CD14-positive monocyte (primary cell): ENCODE measurements around the gene BRICD5. TPM values are rescaled to one million over a fixed set of nuclear protein-coding genes. Genes with fewer than 3 reads are reported as not detected.

Experiments
- DNase-seq, 3 donors: peaks; one replicate each; pipeline ENCODE4 v3.0.0-alpha.2; 2011 to 2022
- H2AFZ ChIP-seq: 2 replicates; pipeline ENCODE4 v1.6.0; 2012; ENCODE audit warnings: mild to moderate bottlenecking, low read depth, low read length, inconsistent platforms; ENCODE audit not compliant: insufficient read depth, poor library complexity, severe bottlenecking
- H3K27ac ChIP-seq, 2 donors: 1 replicate in 1 of 2; 2 replicates in 1 of 2; pipeline ENCODE4 v1.5.1; 2012 to 2013; ENCODE audit warnings: low read length in 2 of 2, control low read depth in 1 of 2, inconsistent platforms in 1 of 2, low read depth in 1 of 2, mild to moderate bottlenecking in 1 of 2
- H3K27me3 ChIP-seq, 2 donors: one replicate each; pipeline versions ENCODE4 v1.6.0 to v1.6.1; 2011 to 2013; ENCODE audit warnings: low read length in 2 of 2; ENCODE audit not compliant: control insufficient read depth in 2 of 2, insufficient read depth in 2 of 2
- H3K36me3 ChIP-seq, 2 donors: replicated peaks in 1 of 2; 1 replicate in 1 of 2; 2 replicates in 1 of 2; pipeline versions ENCODE4 v1.5.1 to v1.6.1; 2012 to 2013; ENCODE audit warnings: low read length in 2 of 2, control low read depth in 1 of 2, inconsistent platforms in 1 of 2, mild to moderate bottlenecking in 1 of 2; ENCODE audit not compliant: insufficient read depth in 2 of 2, control insufficient read depth in 1 of 2
- H3K4me1 ChIP-seq, 2 donors: 1 replicate in 1 of 2; 2 replicates in 1 of 2; pipeline versions ENCODE4 v1.5.1 to v1.6.1; 2012 to 2013; ENCODE audit warnings: low read length in 2 of 2, control low read depth in 1 of 2, inconsistent platforms in 1 of 2, mild to moderate bottlenecking in 1 of 2, moderate library complexity in 1 of 2; ENCODE audit not compliant: insufficient read depth in 2 of 2, control insufficient read depth in 1 of 2
- H3K4me2 ChIP-seq: replicated peaks from 2 replicates; pipeline ENCODE3; 2012; ENCODE audit warnings: low read length, moderate library complexity, mild to moderate bottlenecking; ENCODE audit not compliant: poor library complexity, severe bottlenecking; ENCODE audit errors: extremely low read depth
- H3K4me3 ChIP-seq, 3 experiments: fragments of 200-600 bp in 1 of 3; sonication (generic) in 1 of 3; replicated peaks in 1 of 3; 1 replicate in 2 of 3; 2 replicates in 1 of 3; pipeline ENCODE4 v1.5.1; 2011 to 2013; ENCODE audit warnings: low read length in 3 of 3, mild to moderate bottlenecking in 3 of 3, control low read depth in 2 of 3, low read depth in 2 of 3, inconsistent platforms in 1 of 3, moderate library complexity in 1 of 3
- H3K79me2 ChIP-seq: 2 replicates; pipeline ENCODE4 v1.6.0; 2012; ENCODE audit warnings: mild to moderate bottlenecking, control low read depth, inconsistent platforms, low read length, moderate library complexity; ENCODE audit not compliant: insufficient read depth
- H3K9ac ChIP-seq: 2 replicates; pipeline ENCODE4 v1.6.0; 2017; ENCODE audit warnings: low read length, mild to moderate bottlenecking; ENCODE audit not compliant: insufficient read depth, poor library complexity, severe bottlenecking
- H3K9me3 ChIP-seq, 2 donors: replicated peaks in 1 of 2; 1 replicate in 1 of 2; 2 replicates in 1 of 2; pipeline versions ENCODE4 v1.5.1 to v1.6.1; 2012 to 2013; ENCODE audit warnings: low read length in 2 of 2, control low read depth in 1 of 2; ENCODE audit not compliant: control insufficient read depth in 1 of 2, insufficient read depth in 1 of 2
- H4K20me1 ChIP-seq: 2 replicates; pipeline ENCODE4 v1.6.0; 2012; ENCODE audit warnings: mild to moderate bottlenecking, low read length, control low read depth, moderate library complexity; ENCODE audit not compliant: insufficient read depth
- H3K27ac Mint-ChIP-seq, 7 donors: one replicate each; pipeline ENCODE4 v1.8.0; 2020; ENCODE audit warnings: mild to moderate bottlenecking in 7 of 7, mixed read lengths in 7 of 7, moderate library complexity in 6 of 7, inconsistent platforms in 2 of 7
- H3K27me3 Mint-ChIP-seq, 3 donors: one replicate each; pipeline ENCODE4 v1.8.0; 2021 to 2022; ENCODE audit warnings: low read depth in 3 of 3, mild to moderate bottlenecking in 3 of 3, mixed read lengths in 3 of 3, moderate library complexity in 3 of 3, inconsistent platforms in 1 of 3
- H3K36me3 Mint-ChIP-seq, 2 donors: one replicate each; pipeline ENCODE4 v1.8.0; 2020; ENCODE audit warnings: mixed read lengths in 2 of 2, inconsistent platforms in 1 of 2, mild to moderate bottlenecking in 1 of 2
- H3K4me1 Mint-ChIP-seq: one replicate; pipeline ENCODE4 v1.8.0; 2020; ENCODE audit warnings: mild to moderate bottlenecking, mixed read lengths
- H3K4me3 Mint-ChIP-seq, 2 donors: one replicate each; pipeline ENCODE4 v1.8.0; 2020; ENCODE audit warnings: mild to moderate bottlenecking in 2 of 2, mixed read lengths in 2 of 2, moderate library complexity in 1 of 2
- H3K9me3 Mint-ChIP-seq, 7 donors: one replicate each; pipeline ENCODE4 v1.8.0; 2020 to 2022; ENCODE audit warnings: mixed read lengths in 7 of 7, mild to moderate bottlenecking in 6 of 7, moderate library complexity in 6 of 7, inconsistent platforms in 2 of 7
- WGBS: methylation state at CpG from one replicate; pipeline ENCODE4 v1.1.5; 2013; ENCODE audit warnings: missing lambda C conversion rate; ENCODE audit not compliant: insufficient coverage; 5-methylcytosine and 5-hydroxymethylcytosine counted together
- intact Hi-C, 2 donors: fragments of 100-400 bp; cut with micrococcal nuclease; formaldehyde crosslinking; loops; one replicate each; pipeline versions ENCODE4 v1.15.0 to v1.15.1; 2023
- polyA plus RNA-seq, 3 donors: library from polyadenylated mRNA; depleted of rRNA in 1 of 3; unstranded in 2 of 3; stranded (reverse) in 1 of 3; fragments of 300-500 nt in 2 of 3; fragments of >200 nt in 1 of 3; fragmentation: Illumina TruSeq in 2 of 3; gene quantifications; 1 replicate in 2 of 3; 2 replicates in 1 of 3; pipeline ENCODE4 v1.2.3, GENCODE V29; 2012 to 2021
- TF ChIP-seq, protein P1 (sequence below): fragments of 200-600 bp; IDR thresholded peaks from one replicate; pipeline ENCODE4 v1.8.0; 2022; ENCODE audit warnings: antibody characterized with exemption, mild to moderate bottlenecking

Gene BRICD5
- polyA plus RNA-seq, 3 donors, result 8.8 TPM; not detected in 2

DNA sequence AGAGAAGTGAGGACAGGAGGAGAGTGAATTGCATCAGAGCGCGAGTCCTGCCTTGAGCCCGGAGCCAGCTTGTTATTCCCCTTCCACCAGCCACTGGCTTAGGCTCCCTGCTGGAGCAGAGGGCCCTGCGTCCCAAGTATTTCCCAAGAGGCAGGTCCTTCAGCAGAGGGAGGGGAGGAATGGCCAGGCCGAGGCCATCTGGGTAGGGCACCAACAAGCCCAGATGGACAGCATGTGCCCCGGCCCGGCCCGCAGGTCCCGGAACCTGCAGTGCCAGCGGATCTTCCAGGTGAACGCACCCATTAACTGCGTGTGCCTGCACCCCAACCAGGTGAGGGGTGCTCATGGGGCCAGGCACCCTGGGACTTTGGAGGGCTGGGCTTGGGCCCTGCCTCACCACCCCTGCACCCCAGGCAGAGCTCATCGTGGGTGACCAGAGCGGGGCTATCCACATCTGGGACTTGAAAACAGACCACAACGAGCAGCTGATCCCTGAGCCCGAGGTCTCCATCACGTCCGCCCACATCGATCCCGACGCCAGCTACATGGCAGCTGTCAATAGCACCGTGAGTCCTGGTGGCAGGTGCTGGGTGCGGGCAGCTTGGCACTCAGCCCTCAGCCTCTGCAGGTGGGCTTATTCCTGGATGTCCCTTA is 3.8 kb downstream of the BRICD5 start:
- no peaks in the 10 kb centered on the region for H3K27me3 ChIP-seq
- H3K79me2 ChIP-seq, result peaks cover 26% of the 10 kb centered on the region
- peak overlapping the region; percentile 95 for H3K4me2 ChIP-seq
- H3K36me3 Mint-ChIP-seq, result peaks cover 19 to 39% of the 10 kb centered on the region in 2 donors
- peaks cover 27 to 35% of the 10 kb centered on the region in 2 donors for H3K36me3 ChIP-seq
- no peak overlapping the region for H3K9ac ChIP-seq
- H3K4me3 ChIP-seq, result no peak overlapping the region
- no peak overlapping the region for H3K4me3 Mint-ChIP-seq
- H2AFZ ChIP-seq, result no peak overlapping the region
- peaks cover 29% of the 10 kb centered on the region for H3K4me1 Mint-ChIP-seq
- H3K27ac ChIP-seq, result no peak overlapping the region
- H3K27ac Mint-ChIP-seq, result peak overlapping the region in 3 of 7 donors; percentile 59 to 76 (median 75)
- no peak for DNase-seq
- TF ChIP-seq, protein P1, sequence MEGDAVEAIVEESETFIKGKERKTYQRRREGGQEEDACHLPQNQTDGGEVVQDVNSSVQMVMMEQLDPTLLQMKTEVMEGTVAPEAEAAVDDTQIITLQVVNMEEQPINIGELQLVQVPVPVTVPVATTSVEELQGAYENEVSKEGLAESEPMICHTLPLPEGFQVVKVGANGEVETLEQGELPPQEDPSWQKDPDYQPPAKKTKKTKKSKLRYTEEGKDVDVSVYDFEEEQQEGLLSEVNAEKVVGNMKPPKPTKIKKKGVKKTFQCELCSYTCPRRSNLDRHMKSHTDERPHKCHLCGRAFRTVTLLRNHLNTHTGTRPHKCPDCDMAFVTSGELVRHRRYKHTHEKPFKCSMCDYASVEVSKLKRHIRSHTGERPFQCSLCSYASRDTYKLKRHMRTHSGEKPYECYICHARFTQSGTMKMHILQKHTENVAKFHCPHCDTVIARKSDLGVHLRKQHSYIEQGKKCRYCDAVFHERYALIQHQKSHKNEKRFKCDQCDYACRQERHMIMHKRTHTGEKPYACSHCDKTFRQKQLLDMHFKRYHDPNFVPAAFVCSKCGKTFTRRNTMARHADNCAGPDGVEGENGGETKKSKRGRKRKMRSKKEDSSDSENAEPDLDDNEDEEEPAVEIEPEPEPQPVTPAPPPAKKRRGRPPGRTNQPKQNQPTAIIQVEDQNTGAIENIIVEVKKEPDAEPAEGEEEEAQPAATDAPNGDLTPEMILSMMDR, result no peak
- peaks cover 28% of the 10 kb centered on the region for H4K20me1 ChIP-seq
- H3K4me1 ChIP-seq, result peaks cover 24 to 30% of the 10 kb centered on the region in 2 donors
- intact Hi-C loops, result loop anchor here (5.0 kb wide), 2 partner anchors 50 to 60 kb away; partner anchors contain the start of genes RNPS1 (in 2 of the 2) and TRAF7 (in 1 of the 2)
- H3K27me3 Mint-ChIP-seq, result peaks cover 0 to 2% (median under 1%) of the 10 kb centered on the region in 3 donors
- peaks cover 0 to 3% (median 0%) of the 10 kb centered on the region in 7 donors for H3K9me3 Mint-ChIP-seq
- WGBS, result 93% methylated on average over 20 of the region's 23 CpGs
- H3K9me3 ChIP-seq, result no peaks in the 10 kb centered on the region

DNA sequence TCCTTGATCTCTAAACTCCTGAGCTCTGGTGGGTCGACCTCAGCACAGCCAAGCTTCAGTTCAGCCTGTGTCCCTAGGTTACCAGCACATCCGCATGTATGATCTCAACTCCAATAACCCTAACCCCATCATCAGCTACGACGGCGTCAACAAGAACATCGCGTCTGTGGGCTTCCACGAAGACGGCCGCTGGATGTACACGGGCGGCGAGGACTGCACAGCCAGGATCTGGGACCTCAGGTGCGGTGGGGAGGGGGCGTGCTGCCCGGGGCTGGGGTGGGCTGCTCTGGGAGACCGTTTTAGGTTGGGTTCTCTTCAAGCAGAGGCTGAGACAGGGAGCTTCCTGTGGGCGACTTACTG is 4.3 kb downstream of the BRICD5 start:
- WGBS, result 79% methylated on average over 15 of the region's 18 CpGs

More for the DNA sequence above, 4.3 kb downstream of the BRICD5 start:
- Histone ChIP-seq H3K4me2 (peak overlapping the region; percentile 95), H3K4me3 (peak overlapping the region in 1 of 3 experiments; percentile 92), H3K9me3 (no peaks in the 10 kb centered on the region), H3K79me2 (peaks cover 21% of the 10 kb centered on the region), H3K27ac (peak overlapping the region; percentile 60 to 83), H3K4me1 (peaks cover 23 to 27% of the 10 kb centered on the region in 2 donors), H3K27me3 (peaks cover 0 to 2% of the 10 kb centered on the region in 2 donors), H2AFZ (no peak overlapping the region), H4K20me1 (peaks cover 24% of the 10 kb centered on the region), H3K36me3 (peaks cover 27 to 33% of the 10 kb centered on the region in 2 donors), H3K9ac (no peak overlapping the region)
- peak overlapping the region; percentile 75 to 77 for H3K4me3 Mint-ChIP-seq
- H3K36me3 Mint-ChIP-seq, result peaks cover 17 to 34% of the 10 kb centered on the region in 2 donors
- peak overlapping the region in 6 of 7 donors; percentile 1 to 84 (median 76) for H3K27ac Mint-ChIP-seq
- TF ChIP-seq, protein P1, result no peak
- peaks cover 25% of the 10 kb centered on the region for H3K4me1 Mint-ChIP-seq
- peaks cover 2 to 6% (median 4%) of the 10 kb centered on the region in 3 donors for H3K27me3 Mint-ChIP-seq
- peaks cover 0 to 5% (median 0%) of the 10 kb centered on the region in 7 donors for H3K9me3 Mint-ChIP-seq
- DNase-seq, result no peak
- intact Hi-C loops, result loop anchor here (5.0 kb wide), 2 partner anchors 49 to 61 kb away; partner anchors contain the start of genes RNPS1 (in 2 of the 2) and TRAF7 (in 1 of the 2)
